SHP77 (cell line): ENCODE data around the gene PDYN.
A peak's percentile ranks its signal among the peaks of the same experiment; 100 is the strongest.

Source experiments
- DNase-seq, 2 experiments: peaks; one replicate each; lab custom pipeline; 2025; lab: John Stamatoyannopoulos, UW

PDYN gene

GRCh38 chr20:1934721-1935573, 58.9 kb downstream of the PDYN start:
- DNase-seq, result no peak

GRCh38 chr20:1934156-1934555, 59.7 kb downstream of the PDYN start:
- no peak for DNase-seq

DNA sequence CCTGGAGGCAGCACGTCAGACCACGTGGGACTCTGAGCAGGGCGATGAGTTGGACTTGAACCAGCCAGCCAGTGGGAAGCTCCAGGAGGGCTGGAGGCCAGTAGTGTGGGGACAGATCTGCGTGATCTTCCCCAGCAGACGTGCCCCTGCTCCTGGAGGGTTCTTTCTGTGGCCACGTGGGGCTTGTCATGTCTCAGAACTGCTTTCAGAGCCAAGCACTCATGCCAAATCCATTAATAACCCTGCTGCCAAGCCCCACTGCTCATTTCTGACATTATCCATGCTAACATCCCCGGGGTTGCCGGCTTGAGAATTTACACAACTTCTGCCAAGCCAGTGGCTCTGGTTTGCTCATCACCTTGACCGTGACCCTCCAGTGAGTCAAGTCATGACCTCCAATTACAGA, 60.4 kb downstream of the PDYN start:
- DNase-seq, result no peak

DNA sequence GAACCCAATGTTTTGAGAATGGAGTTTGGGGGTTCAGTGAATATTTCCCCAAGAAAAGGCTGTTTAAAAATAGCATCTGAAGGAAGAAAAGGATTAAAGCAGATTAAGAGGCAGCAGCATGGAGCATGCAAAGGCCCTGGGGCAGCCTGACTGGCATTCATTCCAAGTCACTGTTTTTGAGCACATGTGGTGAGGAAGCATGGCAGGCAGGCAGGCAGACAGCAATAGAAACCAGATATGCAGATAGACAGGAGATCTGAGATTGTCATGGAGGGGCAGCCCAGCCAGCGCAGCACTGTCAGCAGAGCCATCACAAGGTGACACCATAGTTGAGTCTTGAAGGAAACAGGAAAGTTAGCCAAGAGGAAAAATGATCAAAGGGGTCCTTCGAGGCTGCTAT, 60.9 kb downstream of the PDYN start:
- DNase-seq, result no peak

DNA sequence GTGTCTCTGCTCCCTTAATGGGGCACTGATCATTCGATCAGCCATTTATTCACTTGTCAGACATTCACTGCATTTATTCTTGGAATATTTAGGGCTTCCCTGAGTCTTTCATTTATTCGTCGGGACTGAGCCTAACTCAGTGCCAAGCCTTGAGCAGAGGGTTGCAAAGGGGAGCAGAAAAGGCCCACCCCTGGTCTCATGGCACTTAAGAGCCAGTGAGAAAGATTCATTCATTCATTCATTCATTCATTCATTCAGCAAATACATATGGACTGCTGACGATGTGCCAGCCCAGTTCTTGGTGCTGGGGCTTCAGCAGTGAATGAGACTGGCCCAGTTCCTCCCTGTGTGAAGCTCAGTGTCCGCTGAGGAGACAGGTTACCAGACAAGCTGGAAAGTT, 62.0 kb downstream of the PDYN start:
- no peak for DNase-seq

- DNase-seq, result peak in 1 of 2 experiments; percentile 8
Measured at GRCh38 chr20:1930165-1930564, 63.7 kb downstream of the PDYN start.

DNA sequence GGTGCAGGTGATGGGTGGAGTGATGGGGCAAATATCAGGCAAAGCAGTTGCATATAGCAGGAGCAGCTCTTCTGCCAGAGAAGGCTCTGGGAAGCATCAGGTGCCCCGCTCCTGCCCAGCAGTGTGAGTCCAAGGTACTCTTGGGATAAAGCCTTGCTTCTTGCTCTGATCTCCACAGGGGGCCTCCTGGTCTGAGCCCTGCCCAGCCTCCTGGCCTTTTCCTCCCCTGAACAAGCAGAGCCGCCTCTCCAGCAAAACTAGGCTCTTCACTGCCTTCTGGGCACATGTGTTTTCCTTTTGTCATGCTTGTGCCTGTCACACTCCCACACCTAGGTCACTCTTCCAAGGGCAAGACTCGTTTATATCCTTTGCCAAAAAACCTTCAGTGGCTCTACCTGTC, 64.4 kb downstream of the PDYN start:
- DNase-seq, result no peak

DNA sequence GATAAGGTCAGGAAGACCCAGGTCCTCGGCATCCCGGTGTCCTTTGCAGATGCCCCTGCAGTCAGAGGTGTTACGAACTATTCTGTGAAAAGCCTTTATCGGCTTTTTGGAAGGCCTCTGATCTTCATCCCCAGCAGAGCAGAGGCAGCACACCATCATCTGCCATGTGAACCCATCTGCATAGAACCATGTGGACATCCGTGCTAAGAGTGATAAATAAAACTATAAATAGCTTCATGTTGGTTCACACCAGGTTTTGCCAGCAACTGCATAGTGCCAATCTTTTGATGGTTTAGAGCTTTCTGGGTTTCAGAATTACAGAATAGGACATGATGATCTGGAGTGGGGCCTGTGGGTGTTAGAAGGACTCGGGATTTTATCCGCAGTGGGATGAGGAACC, 65.1 kb downstream of the PDYN start:
- no peak for DNase-seq
